Mesendoderm (in vitro differentiated cells): ENCODE results near the gene FABP1.

Experiments
- DNase-seq: peaks from one replicate; pipeline ENCODE4 v3.0.0; 2013
- H2AK5ac ChIP-seq: 2 replicates; pipeline ENCODE4 v1.6.1; 2013; ENCODE audit warnings: low read length, inconsistent platforms
- H2BK120ac ChIP-seq: 2 replicates; pipeline ENCODE4 v1.6.1; 2013; ENCODE audit warnings: low read depth, mild to moderate bottlenecking, low read length, moderate library complexity, mixed read lengths
- H2BK15ac ChIP-seq: replicated peaks from 2 replicates; pipeline ENCODE4 v1.6.1; 2013; ENCODE audit warnings: low read depth, mild to moderate bottlenecking, moderate library complexity
- H2BK5ac ChIP-seq: 2 replicates; pipeline ENCODE4 v1.6.1; 2013; ENCODE audit warnings: low read length, inconsistent platforms
- H3K18ac ChIP-seq: 2 replicates; pipeline ENCODE4 v1.6.1; 2013; ENCODE audit warnings: mild to moderate bottlenecking, low read length, mixed read lengths
- H3K23ac ChIP-seq: one replicate; pipeline ENCODE4 v1.6.1; 2013; ENCODE audit warnings: low read length
- H3K27ac ChIP-seq: 2 replicates; pipeline ENCODE4 v1.5.1; 2013; ENCODE audit warnings: low read depth, mild to moderate bottlenecking, inconsistent platforms, low read length, moderate library complexity
- H3K27me3 ChIP-seq: 2 replicates; pipeline ENCODE4 v1.6.1; 2013; ENCODE audit warnings: low read length, control low read depth, mild to moderate bottlenecking, inconsistent platforms; ENCODE audit not compliant: insufficient read depth, poor library complexity
- H3K36me3 ChIP-seq: 2 replicates; pipeline ENCODE4 v1.6.1; 2013; ENCODE audit warnings: low read length, inconsistent platforms; ENCODE audit not compliant: control insufficient read depth, insufficient read depth
- H3K4ac ChIP-seq: one replicate; pipeline ENCODE4 v1.6.1; 2013; ENCODE audit warnings: low read depth, mild to moderate bottlenecking, low read length, moderate library complexity
- H3K4me1 ChIP-seq: 2 replicates; pipeline ENCODE4 v1.6.1; 2013; ENCODE audit warnings: low read depth, low read length, inconsistent platforms; ENCODE audit not compliant: control insufficient read depth
- H3K4me2 ChIP-seq: 2 replicates; pipeline ENCODE4 v1.6.1; 2013; ENCODE audit warnings: low read length
- H3K4me3 ChIP-seq: 2 replicates; pipeline ENCODE4 v1.5.1; 2013; ENCODE audit warnings: mild to moderate bottlenecking, low read length
- H3K56ac ChIP-seq: one replicate; pipeline ENCODE4 v1.6.1; 2013; ENCODE audit warnings: low read length
- H3K79me1 ChIP-seq: 2 replicates; pipeline ENCODE4 v1.6.1; 2013; ENCODE audit warnings: low read length, inconsistent platforms
- H3K79me2 ChIP-seq: 2 replicates; pipeline ENCODE4 v1.6.1; 2013; ENCODE audit warnings: mild to moderate bottlenecking, low read length; ENCODE audit not compliant: control insufficient read depth, insufficient read depth
- H3K9ac ChIP-seq: 2 replicates; pipeline ENCODE4 v1.6.1; 2013; ENCODE audit warnings: low read length, inconsistent platforms
- H4K5ac ChIP-seq: one replicate; pipeline ENCODE4 v1.6.1; 2013; ENCODE audit warnings: low read length
- H4K8ac ChIP-seq: one replicate; pipeline ENCODE4 v1.6.1; 2013; ENCODE audit warnings: low read depth, mild to moderate bottlenecking, control low read depth, low read length, moderate library complexity
- WGBS: extraction: QIAGEN DNeasy Blood & Tissue Kit; methylation state at CpG from one replicate; pipeline ENCODE4 v1.1.7; 2013; ENCODE audit warnings: low lambda C conversion rate, missing lambda C conversion rate; ENCODE audit not compliant: insufficient coverage; ENCODE audit errors: extremely low coverage; 5-methylcytosine and 5-hydroxymethylcytosine counted together

The FABP1 gene

DNA sequence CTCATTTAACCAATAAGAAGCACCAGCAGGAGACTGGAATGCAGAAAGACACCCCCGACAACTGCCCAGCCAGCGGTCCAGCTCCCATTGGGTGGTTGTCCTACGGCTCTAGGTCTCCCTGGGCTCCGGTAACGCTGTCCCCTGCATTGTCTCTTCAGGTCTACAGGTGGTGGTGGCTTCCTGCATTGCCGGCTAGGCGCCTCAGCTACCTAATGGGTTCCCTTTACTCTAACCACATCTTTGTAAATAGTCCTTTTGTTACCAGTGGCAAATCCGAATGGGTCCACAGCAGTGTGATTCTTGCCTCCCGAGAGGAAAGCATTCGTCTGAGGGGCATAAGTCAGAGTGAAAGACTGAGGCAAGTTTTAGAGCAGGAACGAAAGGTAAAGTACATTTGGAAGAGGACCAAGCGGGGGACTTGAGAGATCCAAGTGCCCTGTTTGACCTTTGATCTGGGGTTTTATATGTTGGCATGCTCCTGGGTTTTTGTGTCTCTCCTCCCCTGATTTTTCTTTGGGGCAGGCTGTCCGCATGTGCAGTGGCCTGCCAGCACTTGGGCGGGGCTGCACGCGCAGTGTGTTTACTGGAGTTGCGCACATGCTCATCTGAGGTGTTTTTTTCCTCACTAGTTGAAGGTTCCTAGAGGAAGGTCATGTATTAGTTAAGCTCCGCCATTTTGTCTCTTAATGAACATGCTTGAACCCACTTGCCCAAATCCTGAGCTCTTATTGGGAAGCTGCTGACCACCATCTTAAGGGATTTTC lies 11.0 kb downstream of the FABP1 start:
- no peaks in the 10 kb centered on the region for H3K4me1 ChIP-seq
- H3K36me3 ChIP-seq = no peaks in the 10 kb centered on the region
- H2BK5ac ChIP-seq = no peak overlapping the region
- H3K27ac ChIP-seq = no peak overlapping the region
- no peak overlapping the region for H3K4me2 ChIP-seq
- no peak for DNase-seq
- no peak overlapping the region for H2BK15ac ChIP-seq
- H2BK120ac ChIP-seq = no peak overlapping the region
- H3K18ac ChIP-seq = no peak overlapping the region
- no peak overlapping the region for H4K8ac ChIP-seq
- no peak overlapping the region for H3K9ac ChIP-seq
- WGBS = no CpG with 5 or more reads among the region's 18 CpGs
- H3K23ac ChIP-seq = no peak overlapping the region
- H3K4ac ChIP-seq = no peak overlapping the region
- no peaks in the 10 kb centered on the region for H3K79me2 ChIP-seq
- no peak overlapping the region for H3K4me3 ChIP-seq
- no peak overlapping the region for H3K56ac ChIP-seq
- no peaks in the 10 kb centered on the region for H3K27me3 ChIP-seq
- no peaks in the 10 kb centered on the region for H3K79me1 ChIP-seq
- no peak overlapping the region for H2AK5ac ChIP-seq
- no peak overlapping the region for H4K5ac ChIP-seq

DNA sequence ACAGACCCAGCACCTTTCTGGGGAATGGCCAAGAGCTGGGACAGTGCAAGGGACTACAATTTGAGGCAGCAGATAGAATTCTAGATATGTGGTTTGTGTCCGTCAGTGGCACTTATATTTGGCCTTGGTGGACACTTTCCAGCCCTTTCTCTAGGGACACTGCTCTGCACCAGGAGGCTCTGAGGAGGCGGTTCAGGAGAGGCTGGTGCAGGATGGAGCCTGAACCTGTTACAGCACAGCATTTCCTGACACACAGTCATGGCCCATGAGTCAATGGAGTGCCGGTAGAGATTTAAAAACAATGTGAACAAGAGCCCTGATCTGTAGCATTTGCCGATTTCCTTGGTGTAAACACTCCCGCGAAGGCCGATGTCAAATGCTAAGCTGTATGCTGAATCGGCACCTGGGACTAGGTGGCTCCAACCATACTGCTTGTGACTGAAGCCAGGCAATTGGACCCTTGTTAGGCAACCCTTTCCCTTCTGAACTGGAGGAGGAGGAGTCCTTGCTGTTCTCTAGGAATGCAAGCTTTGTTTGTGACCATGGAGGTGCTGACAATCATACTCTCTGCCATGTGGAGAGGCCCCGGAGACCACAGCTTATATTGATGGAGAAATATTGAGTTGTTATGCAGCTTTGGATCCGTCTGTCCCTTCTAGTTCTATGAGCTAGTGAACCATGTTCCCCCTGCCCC lies 11.9 kb downstream of the FABP1 start:
- Histone ChIP-seq H4K8ac (no peak overlapping the region), H3K23ac (no peak overlapping the region), H2BK15ac (no peak overlapping the region), H2BK120ac (no peak overlapping the region), H2BK5ac (no peak overlapping the region), H4K5ac (no peak overlapping the region), H3K4me2 (no peak overlapping the region), H3K27ac (no peak overlapping the region), H3K27me3 (no peaks in the 10 kb centered on the region), H3K4me3 (no peak overlapping the region), H3K56ac (no peak overlapping the region), H3K36me3 (no peaks in the 10 kb centered on the region), H2AK5ac (no peak overlapping the region), H3K4ac (no peak overlapping the region), H3K9ac (no peak overlapping the region), H3K79me1 (no peaks in the 10 kb centered on the region), H3K79me2 (no peaks in the 10 kb centered on the region), H3K4me1 (no peaks in the 10 kb centered on the region), H3K18ac (no peak overlapping the region)
- WGBS = no CpG with 5 or more reads among the region's 10 CpGs
- DNase-seq = no peak

DNA sequence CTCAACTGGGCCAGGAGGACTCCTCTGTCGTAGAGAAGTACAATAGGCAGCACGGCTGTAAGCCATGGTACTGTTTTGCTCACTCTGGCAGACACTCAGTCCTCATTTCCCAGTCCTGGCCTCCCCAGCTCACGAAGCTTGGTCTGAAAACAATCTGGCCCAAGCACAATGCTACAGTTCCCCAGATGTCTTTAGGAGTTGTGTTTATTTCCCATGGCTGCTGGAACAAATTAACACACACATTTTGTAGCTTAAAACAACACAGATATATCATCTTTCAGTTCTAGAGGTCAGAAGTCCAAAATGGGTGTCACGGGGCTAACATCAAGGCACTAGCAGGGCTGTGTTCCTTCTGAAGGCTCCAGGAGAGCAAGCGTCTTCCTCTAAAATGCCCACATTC lies 13.0 kb downstream of the FABP1 start:
- H3K56ac ChIP-seq = no peak overlapping the region
- no peak overlapping the region for H3K4ac ChIP-seq
- no peak overlapping the region for H2BK15ac ChIP-seq
- H2AK5ac ChIP-seq = no peak overlapping the region
- H3K4me2 ChIP-seq = no peak overlapping the region
- no peak for DNase-seq
- H3K4me3 ChIP-seq = no peak overlapping the region
- no peak overlapping the region for H2BK5ac ChIP-seq
- H3K23ac ChIP-seq = no peak overlapping the region
- H4K5ac ChIP-seq = no peak overlapping the region
- H3K27me3 ChIP-seq = no peaks in the 10 kb centered on the region
- H4K8ac ChIP-seq = no peak overlapping the region
- no peak overlapping the region for H3K18ac ChIP-seq
- WGBS = no CpG with 5 or more reads among the region's 5 CpGs
- no peaks in the 10 kb centered on the region for H3K4me1 ChIP-seq
- H2BK120ac ChIP-seq = no peak overlapping the region
- no peak overlapping the region for H3K9ac ChIP-seq
- no peaks in the 10 kb centered on the region for H3K36me3 ChIP-seq
- no peaks in the 10 kb centered on the region for H3K79me2 ChIP-seq
- no peaks in the 10 kb centered on the region for H3K79me1 ChIP-seq
- H3K27ac ChIP-seq = no peak overlapping the region

DNA sequence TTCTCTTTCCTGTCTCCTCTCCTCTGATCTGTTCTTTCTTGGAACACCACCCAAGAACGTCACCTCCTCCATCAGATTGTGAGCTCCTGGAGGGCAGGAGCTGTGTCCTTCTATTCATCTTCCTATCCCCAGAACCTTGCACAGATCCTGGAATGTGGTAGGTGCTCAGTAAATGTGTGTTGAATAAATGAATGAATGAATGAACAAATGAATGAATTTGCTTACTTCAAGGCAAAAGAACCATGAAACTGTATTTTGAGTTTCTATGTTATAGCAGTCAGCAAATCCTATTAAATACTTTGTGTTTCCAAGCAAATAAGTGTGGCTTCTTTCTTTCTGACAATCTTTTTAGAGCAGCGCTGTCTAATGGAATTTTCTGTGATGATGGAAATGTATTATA lies 14.8 kb downstream of the FABP1 start:
- H3K9ac ChIP-seq = no peak overlapping the region
- H3K18ac ChIP-seq = no peak overlapping the region
- no peaks in the 10 kb centered on the region for H3K4me1 ChIP-seq
- WGBS = no CpG with 5 or more reads among the region's 2 CpGs
- no peak overlapping the region for H3K4ac ChIP-seq
- H3K27me3 ChIP-seq = no peaks in the 10 kb centered on the region
- no peaks in the 10 kb centered on the region for H3K79me1 ChIP-seq
- no peak overlapping the region for H2BK120ac ChIP-seq
- H2BK15ac ChIP-seq = no peak overlapping the region
- DNase-seq = no peak
- no peak overlapping the region for H3K27ac ChIP-seq
- H3K4me2 ChIP-seq = no peak overlapping the region
- H4K8ac ChIP-seq = no peak overlapping the region
- H3K79me2 ChIP-seq = no peaks in the 10 kb centered on the region
- no peak overlapping the region for H2BK5ac ChIP-seq
- no peak overlapping the region for H2AK5ac ChIP-seq
- H3K23ac ChIP-seq = no peak overlapping the region
- no peak overlapping the region for H3K4me3 ChIP-seq
- H3K36me3 ChIP-seq = no peaks in the 10 kb centered on the region
- no peak overlapping the region for H4K5ac ChIP-seq
- H3K56ac ChIP-seq = no peak overlapping the region

DNA sequence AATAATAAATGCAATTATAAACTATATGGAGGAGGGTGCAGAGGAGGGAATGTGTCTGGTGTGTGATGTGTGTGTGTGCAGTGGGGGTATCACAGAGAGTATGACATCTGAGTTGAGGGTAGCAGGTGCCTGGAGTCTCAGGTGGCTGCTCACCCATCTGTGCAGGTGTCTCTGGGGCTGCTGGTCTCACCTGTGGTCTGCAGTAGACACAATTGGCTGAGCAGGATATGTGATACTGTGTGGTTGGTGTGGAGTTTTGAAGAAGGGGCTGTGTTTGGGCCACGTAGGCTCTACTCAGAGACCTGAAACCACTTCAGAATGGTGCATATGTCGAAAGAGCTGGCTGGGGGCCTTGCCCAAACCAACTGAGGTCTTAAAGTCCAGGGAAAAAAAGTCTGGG lies 17.0 kb downstream of the FABP1 start:
- Histone ChIP-seq H4K5ac (no peak overlapping the region), H3K4me3 (no peak overlapping the region), H3K56ac (no peak overlapping the region), H3K27me3 (no peaks in the 10 kb centered on the region), H3K27ac (no peak overlapping the region), H3K79me1 (no peaks in the 10 kb centered on the region), H3K4me1 (no peaks in the 10 kb centered on the region), H3K36me3 (no peaks in the 10 kb centered on the region), H3K4ac (no peak overlapping the region), H2BK5ac (no peak overlapping the region), H3K79me2 (no peaks in the 10 kb centered on the region), H3K9ac (no peak overlapping the region), H3K4me2 (no peak overlapping the region), H2BK15ac (no peak overlapping the region), H4K8ac (no peak overlapping the region), H3K23ac (no peak overlapping the region), H2AK5ac (no peak overlapping the region), H3K18ac (no peak overlapping the region), H2BK120ac (no peak overlapping the region)
- WGBS = no CpG with 5 or more reads among the region's 2 CpGs
- DNase-seq = no peak
